Effector CD4-positive, alpha-beta T cell (primary cell): ENCODE measurements around the gene PPIF.
A peak's percentile ranks its signal among the peaks of the same experiment; 100 is the strongest.

Experiments used
- DNase-seq: peaks from one replicate; pipeline ENCODE4 v3.0.0-alpha.2; 2020
- total RNA-seq: gene quantifications from one replicate; lab custom pipeline; 2026; lab: John Stamatoyannopoulos, UW

The PPIF gene
- total RNA-seq = 42.0 reads per million, percentile 64 among the genes with 10 or more reads in this experiment

GRCh38 chr10:79347226-79347893 is at the start of gene PPIF:
Gene PPIF (plus strand): TSS chr10:79347469. CDS start chr10:79347549, 80 bp downstream.
- DNase-seq = peak; percentile 90

GRCh38 chr10:79298403-79299244 is 48.6 kb upstream of the PPIF start:
- DNase-seq = no peak

- DNase-seq = no peak
These were observed 47.6 kb upstream of the PPIF start for GRCh38 chr10:79299397-79300241.

- DNase-seq = no peak
These were observed 46.6 kb upstream of the PPIF start for GRCh38 chr10:79300711-79301110.

- DNase-seq = no peak
These were observed 45.3 kb upstream of the PPIF start for GRCh38 chr10:79301754-79302530.

GRCh38 chr10:79303631-79304478 is 43.4 kb upstream of the PPIF start:
- DNase-seq = no peak

- no peak for DNase-seq
These were observed 42.7 kb upstream of the PPIF start for GRCh38 chr10:79304479-79305087.

GRCh38 chr10:79305515-79305914 is 41.8 kb upstream of the PPIF start:
- DNase-seq = no peak

GRCh38 chr10:79305988-79306387 is 41.3 kb upstream of the PPIF start:
- DNase-seq = no peak

GRCh38 chr10:79306644-79307220 is 40.5 kb upstream of the PPIF start:
- no peak for DNase-seq

- DNase-seq = no peak
These were observed 39.3 kb upstream of the PPIF start for GRCh38 chr10:79308016-79308415.

- no peak for DNase-seq
These were observed 38.2 kb upstream of the PPIF start for GRCh38 chr10:79308969-79309665.

GRCh38 chr10:79310200-79310865 is 36.9 kb upstream of the PPIF start:
- DNase-seq = no peak

GRCh38 chr10:79310911-79311573 is 36.2 kb upstream of the PPIF start:
- DNase-seq = no peak

- DNase-seq = no peak
These were observed 35.5 kb upstream of the PPIF start for GRCh38 chr10:79311581-79312407.

- DNase-seq = no peak
These were observed 34.6 kb upstream of the PPIF start for GRCh38 chr10:79312601-79313187.

GRCh38 chr10:79313320-79313719 is 33.9 kb upstream of the PPIF start:
- no peak for DNase-seq
